Measurements from ENCODE around the gene CYTH3.
A peak's percentile ranks its signal among the peaks of the same experiment; 100 is the strongest.

The CYTH3 gene

DNA sequence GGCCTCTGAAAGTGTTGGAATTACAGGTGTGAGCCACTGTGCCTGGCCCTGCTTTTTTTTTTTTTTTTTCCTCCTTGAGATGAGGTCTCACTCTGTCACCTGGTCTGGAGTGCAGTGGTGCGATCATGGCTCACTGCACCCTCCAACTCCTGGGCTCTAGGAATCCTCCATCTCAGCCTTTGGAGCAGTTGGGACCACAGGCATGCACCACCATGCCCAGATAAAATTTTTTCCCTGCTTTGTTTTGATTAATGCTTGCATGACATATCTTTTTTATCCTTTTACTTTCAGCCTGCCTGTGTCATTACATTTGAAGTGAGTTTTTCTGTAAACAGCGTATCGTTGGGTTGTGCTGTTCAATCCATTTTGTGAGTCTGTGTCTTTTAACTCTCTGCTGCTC lies 144.2 kb downstream of the CYTH3 start:
- no peak for DNase-seq (ENCODE audit: insufficient read length, low spot score)
- FAIRE-seq, result peak; percentile 46

DNA sequence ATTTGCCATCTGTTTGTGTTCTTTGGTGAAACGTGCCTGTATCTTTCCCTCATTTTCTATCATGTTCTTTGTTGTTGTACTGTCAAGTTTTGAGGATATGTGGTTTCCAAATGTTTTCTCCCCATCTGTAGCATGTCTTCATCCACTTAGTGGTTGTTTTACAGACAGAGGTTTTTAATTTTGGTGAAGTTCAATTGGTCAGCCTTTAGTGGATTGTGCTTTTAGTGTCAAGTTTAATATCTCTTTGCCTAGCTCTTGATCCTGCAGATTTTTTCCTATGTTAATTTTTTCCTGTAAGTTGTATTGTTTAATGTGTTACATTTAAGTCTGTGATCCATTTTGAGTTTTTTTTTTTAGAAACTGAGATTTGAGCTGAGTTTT lies 145.3 kb downstream of the CYTH3 start:
- DNase-seq (ENCODE audit: insufficient read length, low spot score), result no peak
- FAIRE-seq, result no peak

DNA sequence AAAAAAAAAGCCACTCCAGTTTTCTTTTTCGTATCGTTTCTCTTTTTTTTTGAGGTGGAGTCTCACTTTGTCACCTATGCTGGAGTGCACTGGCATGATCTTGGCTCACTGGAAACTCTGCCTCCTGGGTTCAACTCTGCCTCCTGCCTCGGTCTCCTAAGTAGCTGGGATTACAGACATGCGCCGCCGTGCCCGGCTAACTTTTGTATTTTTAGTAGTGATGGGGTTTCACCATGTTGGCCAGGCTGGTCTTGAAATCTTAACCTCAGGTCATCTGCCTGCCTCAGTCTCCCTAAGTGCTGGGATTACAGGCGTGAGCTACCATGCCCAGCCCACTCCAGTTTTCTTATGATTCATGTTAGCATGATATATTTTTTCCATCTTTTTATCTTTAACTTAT lies 148.6 kb downstream of the CYTH3 start:
- FAIRE-seq (no peak), DNase-seq (ENCODE audit: insufficient read length, low spot score) (no peak)

- DNase-seq (ENCODE audit: insufficient read length, low spot score) (no peak), FAIRE-seq (no peak)
Measured at GRCh38 chr7:6121141-6121540, 151.3 kb downstream of the CYTH3 start.

DNA sequence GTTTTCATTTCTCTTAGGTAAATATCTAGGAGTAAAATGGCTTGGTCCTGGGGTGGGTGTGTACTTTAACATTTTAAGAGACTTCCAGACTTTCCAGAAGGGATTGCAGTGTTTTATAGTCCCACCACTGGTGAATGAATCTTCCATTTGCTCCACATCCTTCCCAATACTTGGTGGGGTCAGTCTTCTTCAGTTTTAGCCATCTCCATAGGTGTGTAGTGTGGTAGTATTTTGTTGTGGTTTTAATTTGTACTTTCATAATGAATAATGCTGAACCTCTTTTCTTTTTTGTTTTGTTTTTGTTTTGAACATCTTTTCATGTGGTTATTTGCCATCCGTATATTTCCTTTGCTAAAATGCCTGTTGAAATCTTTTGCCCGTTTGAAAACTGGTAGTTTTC lies 154.9 kb downstream of the CYTH3 start:
- FAIRE-seq, result no peak
- DNase-seq (ENCODE audit: insufficient read length, low spot score), result no peak

- FAIRE-seq (no peak), DNase-seq (ENCODE audit: insufficient read length, low spot score) (no peak)
Measured at GRCh38 chr7:6116211-6116610, 156.2 kb downstream of the CYTH3 start.

All from HTR-8/SVneo (cell line).